ENCODE data around the gene RPUSD4.

DNA sequence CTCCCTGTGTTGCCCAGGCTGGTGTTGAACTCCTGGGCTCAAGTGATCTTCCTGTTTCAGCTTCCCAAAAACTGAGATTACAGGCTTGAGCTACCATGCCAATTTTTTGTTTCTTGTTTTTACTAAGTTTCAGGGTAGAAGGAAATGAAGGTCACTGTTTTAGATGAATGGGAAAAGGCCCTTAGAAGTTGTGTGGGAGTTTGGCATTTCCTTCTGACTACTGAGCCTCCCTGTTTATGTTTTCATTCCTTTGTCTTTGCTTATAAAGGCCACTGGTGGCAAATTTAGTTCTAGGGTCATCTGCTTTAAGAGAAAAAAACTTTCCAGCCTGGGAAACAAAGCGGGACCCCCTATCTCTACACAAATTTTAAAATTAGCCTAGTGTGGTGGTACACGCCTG is 35.2 kb upstream of the RPUSD4 start:
- TF ChIP-seq, protein P1, sequence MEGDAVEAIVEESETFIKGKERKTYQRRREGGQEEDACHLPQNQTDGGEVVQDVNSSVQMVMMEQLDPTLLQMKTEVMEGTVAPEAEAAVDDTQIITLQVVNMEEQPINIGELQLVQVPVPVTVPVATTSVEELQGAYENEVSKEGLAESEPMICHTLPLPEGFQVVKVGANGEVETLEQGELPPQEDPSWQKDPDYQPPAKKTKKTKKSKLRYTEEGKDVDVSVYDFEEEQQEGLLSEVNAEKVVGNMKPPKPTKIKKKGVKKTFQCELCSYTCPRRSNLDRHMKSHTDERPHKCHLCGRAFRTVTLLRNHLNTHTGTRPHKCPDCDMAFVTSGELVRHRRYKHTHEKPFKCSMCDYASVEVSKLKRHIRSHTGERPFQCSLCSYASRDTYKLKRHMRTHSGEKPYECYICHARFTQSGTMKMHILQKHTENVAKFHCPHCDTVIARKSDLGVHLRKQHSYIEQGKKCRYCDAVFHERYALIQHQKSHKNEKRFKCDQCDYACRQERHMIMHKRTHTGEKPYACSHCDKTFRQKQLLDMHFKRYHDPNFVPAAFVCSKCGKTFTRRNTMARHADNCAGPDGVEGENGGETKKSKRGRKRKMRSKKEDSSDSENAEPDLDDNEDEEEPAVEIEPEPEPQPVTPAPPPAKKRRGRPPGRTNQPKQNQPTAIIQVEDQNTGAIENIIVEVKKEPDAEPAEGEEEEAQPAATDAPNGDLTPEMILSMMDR (IDR thresholded peaks at IDR 0.05 in 4 of 5, conservative IDR thresholded peaks at IDR 0.05 in 1 of 5) = no peak
- TF ChIP-seq POLR2A (IDR thresholded peaks at IDR 0.05) = no peak

All from gastrocnemius medialis (tissue), 4 donors.